ENCODE data around the gene BAG1.
A peak's percentile ranks its signal among the peaks of the same experiment; 100 is the strongest.

The BAG1 gene

GRCh38 chr9:33307067-33307466 lies 42.6 kb upstream of the BAG1 start:
- Histone ChIP-seq H3K9ac (ENCODE audit: low read length) (no peak overlapping the region), H3K4ac (ENCODE audit: low read depth in 1 of 2, low read length in 2 of 2) (no peak overlapping the region), H3K27me3 (ENCODE audit: control insufficient read depth in 1 of 2, insufficient read depth in 1 of 2, low read length in 2 of 2) (no peaks in the 10 kb centered on the region), H3K9me3 (ENCODE audit: control insufficient read depth, low read length) (no peaks in the 10 kb centered on the region), H2BK15ac (ENCODE audit: low read depth, poor library complexity, severe bottlenecking) (no peak overlapping the region), H3K4me3 (ENCODE audit: insufficient read depth in 1 of 2, low read depth in 1 of 2, low read length in 2 of 2) (no peak overlapping the region), H3K4me1 (ENCODE audit: control insufficient read depth, insufficient read depth, low read depth, low read length) (no peaks in the 10 kb centered on the region), H3K79me1 (replicated peaks; ENCODE audit: low read length, poor library complexity, severe bottlenecking) (peaks cover 33% of the 10 kb centered on the region), H2AK5ac (ENCODE audit: low read length, severe bottlenecking) (no peak overlapping the region), H2BK12ac (ENCODE audit: low read length in 2 of 2) (no peak overlapping the region), H2BK5ac (ENCODE audit: low read depth, low read length, poor library complexity, severe bottlenecking) (no peak overlapping the region), H4K8ac (ENCODE audit: low read length) (no peak overlapping the region), H2BK120ac (ENCODE audit: low read depth, low read length) (no peak overlapping the region), H3K18ac (ENCODE audit: low read depth in 1 of 2, low read length in 2 of 2) (no peak overlapping the region), H4K91ac (ENCODE audit: low read length) (no peak overlapping the region), H3K36me3 (ENCODE audit: control insufficient read depth in 1 of 2, insufficient read depth in 2 of 2, low read depth in 1 of 2, low read length in 2 of 2) (peaks cover 32 to 100% of the 10 kb centered on the region in 2 experiments), H3K23ac (ENCODE audit: low read length in 2 of 2) (no peak overlapping the region), H3K27ac (ENCODE audit: low read length, poor library complexity, severe bottlenecking) (peak overlapping the region; percentile 76), H3K14ac (ENCODE audit: low read length in 2 of 2) (no peak overlapping the region), H2AFZ (ENCODE audit: low read depth, low read length) (no peak overlapping the region), H3K4me2 (ENCODE audit: low read length, poor library complexity, severe bottlenecking) (no peak overlapping the region)
- no peak for DNase-seq
- WGBS, result 85% methylated on average over 1 of the region's 1 CpG

- H2BK15ac ChIP-seq (ENCODE audit: low read depth, poor library complexity, severe bottlenecking), result no peak overlapping the region
- no peak overlapping the region for H2AK5ac ChIP-seq (ENCODE audit: low read length, severe bottlenecking)
- H2BK12ac ChIP-seq (ENCODE audit: low read length in 2 of 2), result no peak overlapping the region
- DNase-seq, result no peak
- H3K27ac ChIP-seq (ENCODE audit: low read length, poor library complexity, severe bottlenecking), result no peak overlapping the region
- 95% methylated on average over 3 of the region's 3 CpGs for WGBS
- H3K27me3 ChIP-seq (ENCODE audit: control insufficient read depth in 1 of 2, insufficient read depth in 1 of 2, low read length in 2 of 2), result no peaks in the 10 kb centered on the region
- peaks cover 36 to 100% of the 10 kb centered on the region in 2 experiments for H3K36me3 ChIP-seq (ENCODE audit: control insufficient read depth in 1 of 2, insufficient read depth in 2 of 2, low read depth in 1 of 2, low read length in 2 of 2)
- H3K14ac ChIP-seq (ENCODE audit: low read length in 2 of 2), result no peak overlapping the region
- H3K4me2 ChIP-seq (ENCODE audit: low read length, poor library complexity, severe bottlenecking), result no peak overlapping the region
- H4K8ac ChIP-seq (ENCODE audit: low read length), result no peak overlapping the region
- no peak overlapping the region for H3K4me3 ChIP-seq (ENCODE audit: insufficient read depth in 1 of 2, low read depth in 1 of 2, low read length in 2 of 2)
- H3K4ac ChIP-seq (ENCODE audit: low read depth in 1 of 2, low read length in 2 of 2), result no peak overlapping the region
- H4K91ac ChIP-seq (ENCODE audit: low read length), result no peak overlapping the region
- no peaks in the 10 kb centered on the region for H3K4me1 ChIP-seq (ENCODE audit: control insufficient read depth, insufficient read depth, low read depth, low read length)
- no peak overlapping the region for H2AFZ ChIP-seq (ENCODE audit: low read depth, low read length)
- H3K9me3 ChIP-seq (ENCODE audit: control insufficient read depth, low read length), result no peaks in the 10 kb centered on the region
- no peak overlapping the region for H3K9ac ChIP-seq (ENCODE audit: low read length)
- no peak overlapping the region for H2BK120ac ChIP-seq (ENCODE audit: low read depth, low read length)
- H3K79me1 ChIP-seq (replicated peaks; ENCODE audit: low read length, poor library complexity, severe bottlenecking), result peaks cover 29% of the 10 kb centered on the region
- no peak overlapping the region for H3K18ac ChIP-seq (ENCODE audit: low read depth in 1 of 2, low read length in 2 of 2)
- no peak overlapping the region for H2BK5ac ChIP-seq (ENCODE audit: low read depth, low read length, poor library complexity, severe bottlenecking)
- no peak overlapping the region for H3K23ac ChIP-seq (ENCODE audit: low read length in 2 of 2)
Observed at GRCh38 chr9:33306037-33306436, 41.5 kb upstream of the BAG1 start.

- H2AK5ac ChIP-seq (ENCODE audit: low read length, severe bottlenecking), result no peak overlapping the region
- H3K9me3 ChIP-seq (ENCODE audit: control insufficient read depth, low read length), result no peaks in the 10 kb centered on the region
- H3K36me3 ChIP-seq (ENCODE audit: control insufficient read depth in 1 of 2, insufficient read depth in 2 of 2, low read depth in 1 of 2, low read length in 2 of 2), result peaks cover 37 to 99% of the 10 kb centered on the region in 2 experiments
Observed at GRCh38 chr9:33304362-33304761, 39.9 kb upstream of the BAG1 start.

GRCh38 chr9:33300546-33300945 lies 36.0 kb upstream of the BAG1 start:
- H2BK5ac ChIP-seq (ENCODE audit: low read depth, low read length, poor library complexity, severe bottlenecking), result no peak overlapping the region
- 100% methylated on average over 1 of the region's 2 CpGs for WGBS
- H3K9ac ChIP-seq (ENCODE audit: low read length), result no peak overlapping the region

More at GRCh38 chr9:33304362-33304761, 39.9 kb upstream of the BAG1 start:
- Histone ChIP-seq H3K23ac (ENCODE audit: low read length in 2 of 2) (no peak overlapping the region), H3K18ac (ENCODE audit: low read depth in 1 of 2, low read length in 2 of 2) (no peak overlapping the region), H2BK12ac (ENCODE audit: low read length in 2 of 2) (no peak overlapping the region), H2AFZ (ENCODE audit: low read depth, low read length) (no peak overlapping the region), H2BK5ac (ENCODE audit: low read depth, low read length, poor library complexity, severe bottlenecking) (no peak overlapping the region), H2BK120ac (ENCODE audit: low read depth, low read length) (no peak overlapping the region), H3K4me1 (ENCODE audit: control insufficient read depth, insufficient read depth, low read depth, low read length) (no peaks in the 10 kb centered on the region), H2BK15ac (ENCODE audit: low read depth, poor library complexity, severe bottlenecking) (no peak overlapping the region), H3K79me1 (replicated peaks; ENCODE audit: low read length, poor library complexity, severe bottlenecking) (peaks cover 33% of the 10 kb centered on the region), H3K27ac (ENCODE audit: low read length, poor library complexity, severe bottlenecking) (no peak overlapping the region), H3K9ac (ENCODE audit: low read length) (no peak overlapping the region), H4K91ac (ENCODE audit: low read length) (no peak overlapping the region), H4K8ac (ENCODE audit: low read length) (no peak overlapping the region), H3K14ac (ENCODE audit: low read length in 2 of 2) (no peak overlapping the region), H3K27me3 (ENCODE audit: control insufficient read depth in 1 of 2, insufficient read depth in 1 of 2, low read length in 2 of 2) (no peaks in the 10 kb centered on the region), H3K4me2 (ENCODE audit: low read length, poor library complexity, severe bottlenecking) (no peak overlapping the region), H3K4me3 (ENCODE audit: insufficient read depth in 1 of 2, low read depth in 1 of 2, low read length in 2 of 2) (no peak overlapping the region), H3K4ac (ENCODE audit: low read depth in 1 of 2, low read length in 2 of 2) (no peak overlapping the region)
- WGBS, result no CpG with 5 or more reads among the region's 1 CpG
- no peak for DNase-seq

More at GRCh38 chr9:33300546-33300945, 36.0 kb upstream of the BAG1 start:
- peaks cover 20% of the 10 kb centered on the region for H3K79me1 ChIP-seq (replicated peaks; ENCODE audit: low read length, poor library complexity, severe bottlenecking)
- H4K91ac ChIP-seq (ENCODE audit: low read length), result no peak overlapping the region
- H3K23ac ChIP-seq (ENCODE audit: low read length in 2 of 2), result no peak overlapping the region
- no peak overlapping the region for H3K14ac ChIP-seq (ENCODE audit: low read length in 2 of 2)
- H2BK15ac ChIP-seq (ENCODE audit: low read depth, poor library complexity, severe bottlenecking), result no peak overlapping the region
- no peaks in the 10 kb centered on the region for H3K27me3 ChIP-seq (ENCODE audit: control insufficient read depth in 1 of 2, insufficient read depth in 1 of 2, low read length in 2 of 2)
- no peak overlapping the region for H3K4me2 ChIP-seq (ENCODE audit: low read length, poor library complexity, severe bottlenecking)
- H3K4me1 ChIP-seq (ENCODE audit: control insufficient read depth, insufficient read depth, low read depth, low read length), result peaks cover 2% of the 10 kb centered on the region
- no peak overlapping the region for H3K4ac ChIP-seq (ENCODE audit: low read depth in 1 of 2, low read length in 2 of 2)
- H2BK12ac ChIP-seq (ENCODE audit: low read length in 2 of 2), result no peak overlapping the region
- no peak overlapping the region for H4K8ac ChIP-seq (ENCODE audit: low read length)
- H3K9me3 ChIP-seq (ENCODE audit: control insufficient read depth, low read length), result no peaks in the 10 kb centered on the region
- no peak overlapping the region for H3K27ac ChIP-seq (ENCODE audit: low read length, poor library complexity, severe bottlenecking)
- H3K36me3 ChIP-seq (ENCODE audit: control insufficient read depth in 1 of 2, insufficient read depth in 2 of 2, low read depth in 1 of 2, low read length in 2 of 2), result peaks cover 26 to 99% of the 10 kb centered on the region in 2 experiments
- no peak overlapping the region for H2BK120ac ChIP-seq (ENCODE audit: low read depth, low read length)
- no peak for DNase-seq
- no peak overlapping the region for H3K4me3 ChIP-seq (ENCODE audit: insufficient read depth in 1 of 2, low read depth in 1 of 2, low read length in 2 of 2)
- no peak overlapping the region for H2AFZ ChIP-seq (ENCODE audit: low read depth, low read length)
- no peak overlapping the region for H3K18ac ChIP-seq (ENCODE audit: low read depth in 1 of 2, low read length in 2 of 2)
- H2AK5ac ChIP-seq (ENCODE audit: low read length, severe bottlenecking), result no peak overlapping the region
